SK-N-SH (cell line): Measurements from ENCODE around the gene UNC93B1. TPM values are rescaled to one million over a fixed set of nuclear protein-coding genes. Genes with fewer than 3 reads are reported as not detected.

Experiments
- CTCF ChIA-PET: fragments of 300-600, 350-600 bp; formaldehyde crosslinking; extraction: SDS; loops from one replicate; lab custom pipeline; 2021; lab: Yijun Ruan, JAX
- POLR2A ChIA-PET: fragments of 350-600 bp; sonication (Branson Sonifier 250); formaldehyde crosslinking; extraction: SDS; loops from one replicate; lab custom pipeline; 2020; ENCODE audit warnings: antibody characterized with exemption, inconsistent platforms; lab: Yijun Ruan, JAX
- DNase-seq: peaks from one replicate; pipeline ENCODE4 v3.0.0; 2012
- H2AFZ ChIP-seq: fragments of 200-600 bp; sonication (generic); 2 replicates; pipeline ENCODE4 v1.8.1; 2016; ENCODE audit warnings: antibody characterized with exemption, mild to moderate bottlenecking, low read depth
- H3F3A ChIP-seq: fragments of 200-600 bp; sonication (generic); replicated peaks from 2 replicates; pipeline ENCODE3; 2016; ENCODE audit warnings: antibody characterized with exemption, mild to moderate bottlenecking; ENCODE audit not compliant: insufficient read depth
- H3K27ac ChIP-seq, 2 experiments: fragments of 200-500 bp in 1 of 2; fragments of 200-600 bp in 1 of 2; sonication (Bioruptor generic) in 1 of 2; sonication (generic), shearing (Covaris generic) in 1 of 2; 2 replicates each; pipeline versions ENCODE4 v1.5.1 to v1.6.1; 2014 to 2016; ENCODE audit warnings: low read depth in 2 of 2, inconsistent platforms in 1 of 2, low read length in 1 of 2, mild to moderate bottlenecking in 1 of 2, mixed read lengths in 1 of 2
- H3K27me3 ChIP-seq: fragments of 200-600 bp; sonication (generic), shearing (Covaris generic); 2 replicates; pipeline ENCODE4 v1.6.1; 2016; ENCODE audit warnings: mixed run types; ENCODE audit not compliant: insufficient read depth
- H3K36me3 ChIP-seq, 2 experiments: fragments of 200-500 bp in 1 of 2; fragments of 200-600 bp in 1 of 2; sonication (Bioruptor generic) in 1 of 2; sonication (generic) in 1 of 2; replicated peaks in 1 of 2; 2 replicates each; pipeline versions ENCODE3 to v1.5.1; 2014 to 2016; ENCODE audit warnings: low read length in 1 of 2, mild to moderate bottlenecking in 1 of 2; ENCODE audit not compliant: insufficient read depth in 2 of 2, control insufficient read depth in 1 of 2
- H3K4me1 ChIP-seq, 2 experiments: fragments of 200-500 bp in 1 of 2; fragments of 200-600 bp in 1 of 2; sonication (Bioruptor generic) in 1 of 2; sonication (generic), shearing (Covaris generic) in 1 of 2; 2 replicates each; pipeline versions ENCODE4 v1.5.1 to v1.6.1; 2014 to 2016; ENCODE audit warnings: low read depth in 1 of 2, low read length in 1 of 2, mixed run types in 1 of 2; ENCODE audit not compliant: insufficient read depth in 2 of 2, control insufficient read depth in 1 of 2
- H3K4me2 ChIP-seq: fragments of 200-600 bp; sonication (generic), shearing (Covaris generic); 2 replicates; pipeline ENCODE4 v1.6.1; 2017; ENCODE audit warnings: mixed run types
- H3K4me3 ChIP-seq, 2 experiments: fragments of 200-500 bp in 1 of 2; fragments of 200-600 bp in 1 of 2; sonication (Bioruptor generic) in 1 of 2; sonication (generic), shearing (Covaris generic) in 1 of 2; 2 replicates each; pipeline versions ENCODE4 v1.5.1 to v1.8.1; 2014 to 2016; ENCODE audit warnings: low read depth in 2 of 2, inconsistent platforms in 1 of 2, low read length in 1 of 2, mild to moderate bottlenecking in 1 of 2, mixed read lengths in 1 of 2, moderate library complexity in 1 of 2
- H3K79me2 ChIP-seq: fragments of 200-600 bp; sonication (generic); 2 replicates; pipeline ENCODE4 v1.8.1; 2017; ENCODE audit warnings: mild to moderate bottlenecking; ENCODE audit not compliant: insufficient read depth
- H3K9ac ChIP-seq: fragments of 200-600 bp; sonication (generic); 2 replicates; pipeline ENCODE4 v1.6.1; 2017; ENCODE audit warnings: mixed run types
- H3K9me2 ChIP-seq: fragments of 200-600 bp; sonication (generic); 2 replicates; pipeline ENCODE4 v1.6.1; 2017; ENCODE audit warnings: mixed run types
- H3K9me3 ChIP-seq: fragments of 200-600 bp; sonication (generic); 2 replicates; pipeline ENCODE4 v1.6.1; 2017; ENCODE audit warnings: mixed run types, mild to moderate bottlenecking, moderate library complexity
- H4K20me1 ChIP-seq: fragments of 200-600 bp; sonication (generic); 2 replicates; pipeline ENCODE4 v1.6.1; 2017; ENCODE audit warnings: mild to moderate bottlenecking, mixed run types; ENCODE audit not compliant: insufficient read depth
- CTCF ChIP-seq: fragments of 200-600 bp; sonication (generic); IDR thresholded peaks from 2 replicates; pipeline ENCODE4 v1.6.1; 2017; ENCODE audit warnings: antibody characterized with exemption, mild to moderate bottlenecking, moderate library complexity
- EZH2phosphoT487 ChIP-seq: fragments of 200-600 bp; sonication (generic); IDR thresholded peaks from 2 replicates; pipeline ENCODE4 v1.6.1; 2017; ENCODE audit warnings: low read depth, mixed run types, mild to moderate bottlenecking, antibody characterized with exemption, moderate library complexity, borderline replicate concordance
- FOSL2 ChIP-seq: IDR thresholded peaks from 2 replicates; pipeline ENCODE4 v1.4.0; 2012; ENCODE audit warnings: low read depth, mild to moderate bottlenecking, moderate library complexity, borderline replicate concordance
- FOXM1 ChIP-seq: IDR thresholded peaks from 2 replicates; pipeline ENCODE4 v1.4.0; 2012; ENCODE audit warnings: low read depth, mild to moderate bottlenecking
- GABPA ChIP-seq: IDR thresholded peaks from 2 replicates; pipeline ENCODE4 v1.4.0; 2012; ENCODE audit warnings: low read depth, mild to moderate bottlenecking
- GATA2 ChIP-seq: sonication (generic); formaldehyde crosslinking; IDR thresholded peaks from 2 replicates; pipeline ENCODE4 v1.5.0; 2020; ENCODE audit warnings: mild to moderate bottlenecking, missing genetic modification reagents
- IRF3 ChIP-seq: fragments of 150-350 bp; IDR thresholded peaks from 2 replicates; pipeline ENCODE4 v1.6.1; 2016; ENCODE audit warnings: mild to moderate bottlenecking, low read depth, low read length
- JUND ChIP-seq: IDR thresholded peaks from 2 replicates; pipeline ENCODE4 v1.4.0; 2012
- MXI1 ChIP-seq: IDR thresholded peaks from 2 replicates; pipeline ENCODE4 v1.6.1; 2012; ENCODE audit warnings: mild to moderate bottlenecking, low read depth, low read length, improper control_type of control experiment
- NRF1 ChIP-seq: IDR thresholded peaks from 2 replicates; pipeline ENCODE4 v1.6.1; 2012; ENCODE audit warnings: low read depth, mild to moderate bottlenecking, low read length
- RAD21 ChIP-seq: IDR thresholded peaks from 2 replicates; pipeline ENCODE4 v1.6.1; 2012; ENCODE audit warnings: mild to moderate bottlenecking, low read length
- RCOR1 ChIP-seq: fragments of 150-350 bp; IDR thresholded peaks from 2 replicates; pipeline ENCODE4 v1.6.1; 2017; ENCODE audit warnings: antibody characterized with exemption, low read length
- SMC3 ChIP-seq: IDR thresholded peaks from 2 replicates; pipeline ENCODE4 v1.6.1; 2012; ENCODE audit warnings: low read depth, low read length, improper control_type of control experiment
- TCF12 ChIP-seq: IDR thresholded peaks from 2 replicates; pipeline ENCODE4 v1.4.0; 2012
- TEAD4 ChIP-seq: IDR thresholded peaks from 2 replicates; pipeline ENCODE4 v1.4.0; 2012; ENCODE audit warnings: mild to moderate bottlenecking, borderline replicate concordance; ENCODE audit not compliant: insufficient read depth
- USF1 ChIP-seq: IDR thresholded peaks from 2 replicates; pipeline ENCODE4 v1.4.0; 2012; ENCODE audit warnings: low read depth, borderline replicate concordance
- USF2 ChIP-seq: fragments of 150-350 bp; IDR thresholded peaks from 2 replicates; pipeline ENCODE4 v1.6.1; 2017; ENCODE audit warnings: antibody characterized with exemption, low read length, low read depth, borderline replicate concordance
- YY1 ChIP-seq: IDR thresholded peaks from 2 replicates; pipeline ENCODE4 v1.4.0; 2012; ENCODE audit warnings: low read depth, mild to moderate bottlenecking
- whole genome bisulfite sequencing: methylation state at CpG from one replicate; pipeline ENCODE4 v1.1.6; 2017; ENCODE audit warnings: low lambda C conversion rate; 5-methylcytosine and 5-hydroxymethylcytosine counted together
- polyA plus RNA-seq, 3 experiments: library from polyadenylated mRNA; depleted of rRNA; stranded (reverse); fragments of >200 nt; gene quantifications; 2 replicates each; pipeline ENCODE4 v1.2.3, GENCODE V29; 2012

UNC93B1 gene
- polyA plus RNA-seq, 1 of the 3 experiments (the other 2 are of a cell fraction), result 28.9 TPM

GRCh38 chr11:68021167-68021787 is 17.4 kb upstream of the UNC93B1 start:
- POLR2A ChIA-PET, result interaction anchor here (1.4 kb wide), 1 partner anchor 16 kb away, joined by 5 read pairs; no protein-coding TSS in a partner anchor
- CTCF ChIA-PET, result interaction anchor here (0.6 to 2.6 kb wide), 4 partner anchors 15 to 188 kb away, joined by 3 to 11 read pairs (median 4); no protein-coding TSS in a partner anchor
- Histone ChIP-seq H3K4me2 (no peak overlapping the region), H3K27me3 (no peaks in the 10 kb centered on the region), H3K79me2 (no peaks in the 10 kb centered on the region), H2AFZ (no peak overlapping the region), H3K9me2 (no peaks in the 10 kb centered on the region), H4K20me1 (no peaks in the 10 kb centered on the region), H3K9me3 (no peaks in the 10 kb centered on the region), H3F3A (peaks cover 10% of the 10 kb centered on the region), H3K4me1 (peaks cover 0 to 18% of the 10 kb centered on the region in 2 experiments; a peak in 1 of 4 replicates), H3K27ac (peak overlapping the region; percentile 19 to 26; a peak in 2 of 4 replicates), H3K36me3 (no peaks in the 10 kb centered on the region), H3K9ac (no peak overlapping the region), H3K4me3 (no peak overlapping the region)
- 88% methylated on average over 13 of the region's 27 CpGs for WGBS
- TF ChIP-seq TCF12 (no peak), MXI1 (no peak), RAD21 (peak; percentile 40; the same call in 1 of the 2 replicates), RCOR1 (no peak), SMC3 (peak; percentile 25), CTCF (0 out of 2 replicates have a peak, but pooled peaks have one; percentile 34)
- DNase-seq, result peak; percentile 64

DNA sequence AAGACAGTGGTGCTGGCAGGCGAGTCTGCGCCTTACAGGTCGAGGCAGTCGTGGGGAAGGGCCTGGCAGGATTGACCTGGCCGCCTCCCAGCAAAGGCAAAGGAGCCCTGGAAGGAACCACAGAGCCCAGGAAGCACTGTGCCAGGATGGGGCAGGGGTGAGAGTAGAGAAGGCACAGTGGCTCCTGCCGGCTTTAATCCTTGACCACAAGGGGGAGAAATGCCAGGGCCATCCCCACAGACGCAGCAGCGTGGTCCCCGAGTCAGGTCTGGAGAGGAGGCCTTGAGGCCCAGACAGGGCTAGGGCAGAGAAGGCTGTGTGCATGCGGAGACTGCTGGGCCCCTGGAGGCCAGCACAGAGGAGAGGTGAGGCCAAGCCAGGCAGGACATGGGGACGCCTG is 16.7 kb upstream of the UNC93B1 start:
- no peak overlapping the region for H3K4me3 ChIP-seq
- no peak overlapping the region for H2AFZ ChIP-seq
- POLR2A ChIA-PET, result interaction anchor here (1.4 kb wide), 1 partner anchor 17 kb away, joined by 5 read pairs; no protein-coding TSS in a partner anchor
- H3K9me3 ChIP-seq, result no peaks in the 10 kb centered on the region
- no peak overlapping the region for H3K4me2 ChIP-seq
- CTCF ChIA-PET, result interaction anchor here (0.6 to 2.6 kb wide), 3 partner anchors 15 to 188 kb away, joined by 3 to 11 read pairs (median 4); no protein-coding TSS in a partner anchor
- peaks cover 0 to 18% of the 10 kb centered on the region in 2 experiments; a peak in 1 of 4 replicates for H3K4me1 ChIP-seq
- no peaks in the 10 kb centered on the region for H3K36me3 ChIP-seq
- H3K79me2 ChIP-seq, result no peaks in the 10 kb centered on the region
- DNase-seq, result peak; percentile 82
- H3F3A ChIP-seq, result peaks cover 10% of the 10 kb centered on the region
- H3K9ac ChIP-seq, result no peak overlapping the region
- TF ChIP-seq YY1, result no peak
- TF ChIP-seq JUND, result no peak
- TF ChIP-seq MXI1, result no peak
- TF ChIP-seq GABPA, result no peak
- TF ChIP-seq EZH2phosphoT487, result no peak
- no peak for TF ChIP-seq GATA2 (CRISPR knock-in tag)
- TF ChIP-seq RAD21, result peak; percentile 46
- TF ChIP-seq SMC3, result peak; percentile 59
- no peak for TF ChIP-seq NRF1
- TF ChIP-seq FOSL2, result no peak
- no peak for TF ChIP-seq USF1
- no peak for TF ChIP-seq FOXM1
- no peak for TF ChIP-seq USF2
- no peak for TF ChIP-seq IRF3
- TF ChIP-seq TCF12, result no peak
- TF ChIP-seq TEAD4, result no peak
- peak; percentile 57 for TF ChIP-seq CTCF
- TF ChIP-seq, all 33 proteins: peak for 3
- H4K20me1 ChIP-seq, result no peaks in the 10 kb centered on the region
- H3K27ac ChIP-seq, result peak overlapping the region; percentile 19 to 26; a peak in 3 of 4 replicates
- 47% methylated on average over 11 of the region's 11 CpGs for WGBS
- H3K27me3 ChIP-seq, result no peaks in the 10 kb centered on the region
- no peaks in the 10 kb centered on the region for H3K9me2 ChIP-seq
